ENCODE results near the gene KRTAP4-16.

- TF ChIP-seq CTCF (IDR thresholded peaks at IDR 0.05) = no peak
- TF ChIP-seq EZH2 (IDR thresholded peaks at IDR 0.05; ENCODE audit: borderline replicate concordance, insufficient read depth, low read depth, low read length, poor library complexity, severe bottlenecking) = no peak
These were observed 42.8 kb upstream of the KRTAP4-16 start for GRCh38 chr17:41144846-41145245.

Measured in B cell (primary cell).